Activated B cell treated with CpG ODN at 0.5 μM for 24 hours (primary cell): ENCODE data around the gene DAZAP1. TPM values are rescaled to one million over a fixed set of nuclear protein-coding genes. Genes with fewer than 3 reads are reported as not detected.

Experiments
- ATAC-seq: fragments of 200-7000 bp; cut with Tn5 transposase; one replicate; pipeline ENCODE4 v1.10.0; 2021; ENCODE audit warnings: low read depth, mild to moderate bottlenecking, moderate library complexity
- CTCF ChIA-PET: fragments of 350-600 bp; sonication (Branson Sonifier 250); formaldehyde crosslinking; loops from one replicate; lab custom pipeline; 2021; ENCODE audit warnings: antibody characterized with exemption; lab: Charles Lee
- POLR2A ChIA-PET: fragments of 350-600 bp; sonication (Branson Sonifier 250); formaldehyde crosslinking; loops from one replicate; lab custom pipeline; 2021; ENCODE audit warnings: antibody characterized with exemption; lab: Charles Lee
- DNase-seq: peaks from one replicate; pipeline ENCODE4 v3.0.0; 2022
- H3K27ac Mint-ChIP-seq: one replicate; pipeline ENCODE4 v1.8.0; 2020; ENCODE audit warnings: mixed read lengths
- H3K27me3 Mint-ChIP-seq: one replicate; pipeline ENCODE4 v1.8.0; 2021; ENCODE audit warnings: mixed read lengths
- H3K36me3 Mint-ChIP-seq: one replicate; pipeline ENCODE4 v1.8.0; 2021; ENCODE audit warnings: low read depth, mixed read lengths
- H3K4me1 Mint-ChIP-seq: one replicate; pipeline ENCODE4 v1.8.0; 2021; ENCODE audit warnings: mixed read lengths
- H3K4me3 Mint-ChIP-seq: one replicate; pipeline ENCODE4 v1.8.0; 2020; ENCODE audit warnings: mild to moderate bottlenecking, mixed read lengths
- H3K9me3 Mint-ChIP-seq: one replicate; pipeline ENCODE4 v1.8.0; 2020; ENCODE audit warnings: mixed read lengths
- intact Hi-C: fragments of 100-400 bp; cut with micrococcal nuclease; formaldehyde crosslinking; loops from one replicate; pipeline ENCODE4 v1.15.1; 2024
- total RNA-seq: library from RNA; stranded (reverse); gene quantifications from 2 replicates; pipeline ENCODE4 v1.2.3, GENCODE V29; 2022
- TF ChIP-seq, protein P1 (sequence below): fragments of 200-600 bp; IDR thresholded peaks from one replicate; pipeline ENCODE4 v1.8.0; 2022; ENCODE audit warnings: antibody characterized with exemption, mild to moderate bottlenecking

DAZAP1 gene
- total RNA-seq, 1 donor from 2014 or later = 195 TPM

DNA sequence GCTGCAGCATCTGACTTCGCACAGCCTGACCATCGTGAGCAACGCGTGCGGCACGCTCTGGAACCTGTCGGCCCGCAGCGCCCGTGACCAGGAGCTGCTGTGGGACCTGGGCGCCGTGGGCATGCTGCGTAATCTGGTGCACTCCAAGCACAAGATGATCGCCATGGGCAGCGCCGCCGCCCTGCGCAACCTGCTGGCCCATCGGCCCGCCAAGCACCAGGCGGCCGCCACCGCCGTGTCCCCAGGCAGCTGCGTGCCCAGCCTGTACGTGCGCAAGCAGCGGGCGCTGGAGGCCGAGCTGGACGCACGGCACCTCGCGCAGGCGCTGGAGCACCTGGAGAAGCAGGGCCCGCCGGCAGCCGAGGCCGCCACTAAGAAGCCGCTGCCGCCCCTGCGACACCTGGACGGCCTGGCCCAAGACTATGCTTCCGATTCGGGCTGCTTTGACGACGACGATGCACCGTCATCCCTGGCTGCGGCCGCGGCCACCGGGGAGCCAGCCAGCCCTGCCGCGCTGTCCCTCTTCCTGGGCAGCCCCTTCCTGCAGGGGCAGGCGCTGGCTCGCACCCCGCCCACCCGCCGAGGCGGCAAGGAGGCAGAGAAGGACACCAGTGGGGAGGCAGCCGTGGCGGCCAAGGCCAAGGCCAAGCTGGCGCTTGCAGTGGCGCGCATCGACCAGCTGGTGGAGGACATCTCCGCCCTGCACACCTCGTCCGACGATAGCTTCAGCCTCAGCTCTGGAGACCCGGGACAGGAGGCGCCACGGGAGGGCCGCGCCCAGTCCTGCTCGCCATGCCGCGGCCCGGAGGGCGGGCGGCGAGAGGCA is 58.0 kb downstream of the DAZAP1 start:
- Mint-ChIP-seq H3K9me3 (no peaks in the 10 kb centered on the region), H3K27ac (no peak overlapping the region), H3K27me3 (no peaks in the 10 kb centered on the region), H3K4me1 (peaks cover 10% of the 10 kb centered on the region), H3K36me3 (no peaks in the 10 kb centered on the region), H3K4me3 (no peak overlapping the region)
- intact Hi-C loops = loop anchor here (10.0 kb wide), 1 partner anchor 299 kb away; no protein-coding TSS in a partner anchor
- TF ChIP-seq, protein P1, sequence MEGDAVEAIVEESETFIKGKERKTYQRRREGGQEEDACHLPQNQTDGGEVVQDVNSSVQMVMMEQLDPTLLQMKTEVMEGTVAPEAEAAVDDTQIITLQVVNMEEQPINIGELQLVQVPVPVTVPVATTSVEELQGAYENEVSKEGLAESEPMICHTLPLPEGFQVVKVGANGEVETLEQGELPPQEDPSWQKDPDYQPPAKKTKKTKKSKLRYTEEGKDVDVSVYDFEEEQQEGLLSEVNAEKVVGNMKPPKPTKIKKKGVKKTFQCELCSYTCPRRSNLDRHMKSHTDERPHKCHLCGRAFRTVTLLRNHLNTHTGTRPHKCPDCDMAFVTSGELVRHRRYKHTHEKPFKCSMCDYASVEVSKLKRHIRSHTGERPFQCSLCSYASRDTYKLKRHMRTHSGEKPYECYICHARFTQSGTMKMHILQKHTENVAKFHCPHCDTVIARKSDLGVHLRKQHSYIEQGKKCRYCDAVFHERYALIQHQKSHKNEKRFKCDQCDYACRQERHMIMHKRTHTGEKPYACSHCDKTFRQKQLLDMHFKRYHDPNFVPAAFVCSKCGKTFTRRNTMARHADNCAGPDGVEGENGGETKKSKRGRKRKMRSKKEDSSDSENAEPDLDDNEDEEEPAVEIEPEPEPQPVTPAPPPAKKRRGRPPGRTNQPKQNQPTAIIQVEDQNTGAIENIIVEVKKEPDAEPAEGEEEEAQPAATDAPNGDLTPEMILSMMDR = no peak
- ChIA-PET CTCF (no interaction called here), POLR2A (interaction anchor here (0.9 to 1.0 kb wide), 2 partner anchors 14 to 202 kb away, joined by 3 read pairs; no protein-coding TSS in a partner anchor)
- ATAC-seq (no peak), DNase-seq (no peak)

DNA sequence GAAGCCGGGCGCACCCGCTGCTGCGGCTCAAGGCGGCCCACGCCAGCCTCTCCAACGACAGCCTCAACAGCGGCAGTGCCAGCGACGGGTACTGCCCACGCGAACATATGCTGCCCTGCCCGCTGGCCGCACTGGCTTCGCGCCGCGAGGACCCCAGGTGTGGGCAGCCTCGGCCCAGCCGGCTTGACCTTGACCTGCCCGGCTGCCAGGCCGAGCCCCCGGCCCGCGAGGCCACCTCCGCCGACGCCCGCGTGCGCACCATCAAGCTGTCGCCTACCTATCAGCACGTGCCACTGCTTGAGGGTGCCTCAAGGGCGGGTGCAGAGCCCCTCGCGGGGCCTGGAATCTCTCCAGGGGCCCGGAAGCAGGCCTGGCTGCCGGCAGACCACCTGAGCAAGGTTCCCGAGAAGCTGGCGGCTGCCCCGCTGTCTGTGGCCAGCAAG is 58.7 kb downstream of the DAZAP1 start:
- ChIA-PET POLR2A (interaction anchor here (0.7 to 1.0 kb wide), 3 partner anchors 12 to 202 kb away, joined by 3 read pairs; no protein-coding TSS in a partner anchor), CTCF (no interaction called here)
- H3K36me3 Mint-ChIP-seq = no peaks in the 10 kb centered on the region

DNA sequence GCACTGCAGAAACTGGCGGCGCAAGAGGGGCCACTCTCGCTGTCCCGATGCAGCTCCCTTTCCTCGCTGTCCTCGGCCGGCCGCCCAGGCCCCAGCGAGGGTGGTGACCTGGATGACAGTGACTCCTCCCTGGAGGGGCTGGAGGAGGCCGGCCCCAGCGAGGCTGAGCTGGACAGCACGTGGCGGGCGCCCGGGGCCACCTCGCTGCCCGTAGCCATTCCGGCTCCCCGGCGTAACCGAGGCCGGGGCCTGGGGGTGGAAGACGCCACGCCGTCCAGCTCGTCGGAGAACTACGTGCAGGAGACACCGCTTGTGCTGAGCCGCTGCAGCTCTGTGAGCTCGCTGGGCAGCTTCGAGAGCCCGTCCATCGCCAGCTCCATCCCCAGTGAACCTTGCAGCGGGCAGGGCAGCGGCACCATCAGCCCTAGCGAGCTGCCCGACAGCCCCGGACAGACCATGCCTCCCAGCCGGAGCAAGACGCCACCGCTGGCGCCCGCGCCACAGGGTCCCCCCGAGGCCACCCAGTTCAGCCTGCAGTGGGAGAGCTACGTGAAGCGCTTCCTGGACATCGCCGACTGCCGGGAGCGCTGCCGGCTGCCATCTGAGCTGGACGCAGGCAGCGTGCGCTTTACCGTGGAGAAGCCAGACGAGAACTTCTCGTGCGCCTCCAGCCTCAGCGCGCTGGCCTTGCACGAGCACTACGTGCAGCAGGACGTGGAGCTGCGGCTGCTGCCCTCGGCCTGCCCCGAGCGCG is 59.3 kb downstream of the DAZAP1 start:
- intact Hi-C loops = loop anchor here (10.0 kb wide), 1 partner anchor 298 kb away; no protein-coding TSS in a partner anchor
- ChIA-PET CTCF (interaction anchor here (1.6 kb wide), 1 partner anchor 360 kb away, joined by 3 read pairs; no protein-coding TSS in a partner anchor), POLR2A (interaction anchor here (0.7 to 0.9 kb wide), 2 partner anchors 12 to 203 kb away, joined by 3 read pairs; no protein-coding TSS in a partner anchor)
- Mint-ChIP-seq H3K9me3 (no peaks in the 10 kb centered on the region), H3K36me3 (no peaks in the 10 kb centered on the region), H3K27ac (no peak overlapping the region), H3K4me1 (peaks cover 15% of the 10 kb centered on the region), H3K27me3 (no peaks in the 10 kb centered on the region), H3K4me3 (no peak overlapping the region)
- ATAC-seq (no peak), DNase-seq (no peak)
- TF ChIP-seq, protein P1 = no peak

More for the DNA sequence above, 58.7 kb downstream of the DAZAP1 start:
- DNase-seq (no peak), ATAC-seq (no peak)
- Mint-ChIP-seq H3K27ac (no peak overlapping the region), H3K4me3 (no peak overlapping the region), H3K4me1 (peaks cover 10% of the 10 kb centered on the region), H3K27me3 (no peaks in the 10 kb centered on the region), H3K9me3 (no peaks in the 10 kb centered on the region)
- intact Hi-C loops = loop anchor here (10.0 kb wide), 1 partner anchor 299 kb away; no protein-coding TSS in a partner anchor
- TF ChIP-seq, protein P1 = no peak

DNA sequence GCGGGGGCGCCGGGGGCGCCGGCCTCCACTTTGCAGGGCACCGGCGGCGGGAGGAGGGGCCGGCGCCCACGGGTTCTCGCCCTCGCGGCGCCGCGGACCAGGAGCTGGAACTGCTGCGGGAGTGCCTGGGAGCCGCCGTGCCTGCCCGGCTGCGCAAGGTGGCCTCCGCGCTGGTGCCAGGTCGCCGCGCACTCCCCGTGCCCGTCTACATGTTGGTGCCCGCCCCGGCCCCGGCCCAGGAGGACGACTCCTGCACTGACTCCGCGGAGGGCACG is 59.8 kb downstream of the DAZAP1 start:
- peaks cover 20% of the 10 kb centered on the region for H3K4me1 Mint-ChIP-seq
- POLR2A ChIA-PET = no interaction called here
- CTCF ChIA-PET = interaction anchor here (1.6 kb wide), 1 partner anchor 359 kb away, joined by 3 read pairs; no protein-coding TSS in a partner anchor
- H3K9me3 Mint-ChIP-seq = no peaks in the 10 kb centered on the region
- DNase-seq (no peak), ATAC-seq (no peak)
- H3K4me3 Mint-ChIP-seq = no peak overlapping the region
- H3K27ac Mint-ChIP-seq = no peak overlapping the region
- TF ChIP-seq, protein P1 = no peak
- H3K27me3 Mint-ChIP-seq = no peaks in the 10 kb centered on the region
- intact Hi-C loops = loop anchor here (10.0 kb wide), 1 partner anchor 298 kb away; no protein-coding TSS in a partner anchor
- no peaks in the 10 kb centered on the region for H3K36me3 Mint-ChIP-seq
